HEK293T (cell line): Measurements from ENCODE around the gene NIFK.

Experiments
- ARNT ChIP-seq: fragments of 450-650 bp; IDR thresholded peaks from 2 replicates; pipeline ENCODE4 v1.6.1; 2017; ENCODE audit warnings: mild to moderate bottlenecking
- ELF4 ChIP-seq: fragments of 450-650 bp; IDR thresholded peaks from 2 replicates; pipeline ENCODE4 v1.6.1; 2017; ENCODE audit warnings: antibody characterized with exemption
- FOXK2 ChIP-seq: fragments of 450-650 bp; IDR thresholded peaks from 2 replicates; pipeline ENCODE4 v1.6.1; 2016; ENCODE audit warnings: mild to moderate bottlenecking
- FOXM1 ChIP-seq: fragments of 450-650 bp; IDR thresholded peaks from 2 replicates; pipeline ENCODE4 v1.6.1; 2017; ENCODE audit warnings: mild to moderate bottlenecking, borderline replicate concordance
- HDGF ChIP-seq: fragments of 450-650 bp; IDR thresholded peaks from 2 replicates; pipeline ENCODE4 v1.6.1; 2017; ENCODE audit warnings: antibody characterized with exemption, borderline replicate concordance
- L3MBTL2 ChIP-seq: fragments of 450-650 bp; conservative IDR thresholded peaks from 2 replicates; pipeline ENCODE4 v1.6.1; 2016; ENCODE audit warnings: mild to moderate bottlenecking
- LEF1 ChIP-seq: fragments of 450-650 bp; IDR thresholded peaks from 2 replicates; pipeline ENCODE4 v1.6.1; 2017; ENCODE audit warnings: mild to moderate bottlenecking, borderline replicate concordance
- SP1 ChIP-seq: fragments of 450-650 bp; IDR thresholded peaks from 2 replicates; pipeline ENCODE4 v1.6.1; 2017
- ZNF384 ChIP-seq: fragments of 450-650 bp; IDR thresholded peaks from 2 replicates; pipeline ENCODE4 v1.6.1; 2016
- TF ChIP-seq, protein P1 (sequence below): fragments of 450-650 bp; IDR thresholded peaks from 2 replicates; pipeline ENCODE4 v1.6.1; 2016

DNA sequence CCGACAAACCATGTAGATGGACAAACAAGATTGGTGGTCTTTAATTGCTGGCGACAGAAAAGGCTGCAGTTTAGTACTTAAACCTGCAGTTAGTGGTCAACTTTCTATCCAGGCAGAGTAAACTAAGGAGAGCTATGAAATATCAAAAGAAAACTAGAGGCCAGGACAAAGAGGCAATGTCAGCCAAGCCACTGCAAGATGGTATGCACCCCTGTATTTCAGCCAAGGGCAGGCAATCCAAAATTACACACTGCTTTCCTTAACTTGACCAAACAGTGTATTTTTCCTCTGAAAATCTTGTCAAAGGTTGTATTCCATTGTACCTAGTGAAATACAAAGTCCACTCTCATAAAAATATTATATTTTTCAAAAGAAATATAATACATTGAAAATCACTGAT lies 9.3 kb downstream of the NIFK start:
- no peak for TF ChIP-seq FOXM1
- no peak for TF ChIP-seq SP1
- TF ChIP-seq LEF1 = no peak
- no peak for TF ChIP-seq FOXK2
- TF ChIP-seq, protein P1, sequence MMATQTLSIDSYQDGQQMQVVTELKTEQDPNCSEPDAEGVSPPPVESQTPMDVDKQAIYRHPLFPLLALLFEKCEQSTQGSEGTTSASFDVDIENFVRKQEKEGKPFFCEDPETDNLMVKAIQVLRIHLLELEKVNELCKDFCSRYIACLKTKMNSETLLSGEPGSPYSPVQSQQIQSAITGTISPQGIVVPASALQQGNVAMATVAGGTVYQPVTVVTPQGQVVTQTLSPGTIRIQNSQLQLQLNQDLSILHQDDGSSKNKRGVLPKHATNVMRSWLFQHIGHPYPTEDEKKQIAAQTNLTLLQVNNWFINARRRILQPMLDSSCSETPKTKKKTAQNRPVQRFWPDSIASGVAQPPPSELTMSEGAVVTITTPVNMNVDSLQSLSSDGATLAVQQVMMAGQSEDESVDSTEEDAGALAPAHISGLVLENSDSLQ = no peak
- TF ChIP-seq HDGF = no peak
- TF ChIP-seq ZNF384 = no peak
- TF ChIP-seq ELF4 = no peak
- no peak for TF ChIP-seq L3MBTL2
- no peak for TF ChIP-seq ARNT
